ENCODE data around the gene PRG3. TPM values are rescaled to one million over a fixed set of nuclear protein-coding genes. Genes with fewer than 3 reads are reported as not detected.

Gene PRG3
- total RNA-seq = not detected
- long read RNA-seq = 0 reads

GRCh38 chr11:57380975-57381374 is at the start of gene PRG3:
Gene PRG3 (minus strand): TSS chr11:57381150. CDS start chr11:57380708, 442 bp downstream.
- intact Hi-C loops (cut with DNase I) = no loop called here
- no peak for ATAC-seq (ENCODE audit: poor library complexity)
- no peak for DNase-seq

- DNase-seq = no peak
- intact Hi-C loops (cut with DNase I) = no loop called here
- no peak for ATAC-seq (ENCODE audit: poor library complexity)
These were observed 49.0 kb upstream of the PRG3 start for GRCh38 chr11:57429946-57430345.

- intact Hi-C loops (cut with DNase I) = no loop called here
- ATAC-seq (ENCODE audit: poor library complexity) = no peak
- no peak for DNase-seq
These were observed 47.7 kb upstream of the PRG3 start for GRCh38 chr11:57428643-57429042.

GRCh38 chr11:57427727-57428082 is 46.8 kb upstream of the PRG3 start:
- intact Hi-C loops (cut with DNase I) = no loop called here
- DNase-seq (peak; percentile 83), ATAC-seq (ENCODE audit: poor library complexity) (peak; percentile 53)

GRCh38 chr11:57426929-57427726 is 46.2 kb upstream of the PRG3 start, which contains the start of gene SLC43A3:
Gene SLC43A3 (minus strand): TSS chr11:57427121. CDS start chr11:57426172, 949 bp downstream.
- peak; percentile 80 for ATAC-seq (ENCODE audit: poor library complexity)
- peak; percentile 82 for DNase-seq
- intact Hi-C loops (cut with DNase I) = no loop called here

GRCh38 chr11:57426439-57426928 is 45.5 kb upstream of the PRG3 start:
- DNase-seq (no peak), ATAC-seq (ENCODE audit: poor library complexity) (no peak)
- intact Hi-C loops (cut with DNase I) = no loop called here

- intact Hi-C loops (cut with DNase I) = no loop called here
- peak; percentile 81 for DNase-seq
- ATAC-seq (ENCODE audit: poor library complexity) = peak; percentile 41
These were observed 44.9 kb upstream of the PRG3 start for GRCh38 chr11:57425565-57426438.

- ATAC-seq (ENCODE audit: poor library complexity) = peak; percentile 52
- DNase-seq = peak; percentile 74
- intact Hi-C loops (cut with DNase I) = no loop called here
These were observed 44.0 kb upstream of the PRG3 start for GRCh38 chr11:57424792-57425564.

- intact Hi-C loops (cut with DNase I) = no loop called here
- ATAC-seq (ENCODE audit: poor library complexity) = no peak
- no peak for DNase-seq
These were observed 43.3 kb upstream of the PRG3 start for GRCh38 chr11:57424137-57424791.

- DNase-seq = no peak
- ATAC-seq (ENCODE audit: poor library complexity) = no peak
- intact Hi-C loops (cut with DNase I) = no loop called here
These were observed 41.7 kb upstream of the PRG3 start for GRCh38 chr11:57422669-57423068.

GRCh38 chr11:57421805-57422204 is 40.9 kb upstream of the PRG3 start:
- DNase-seq (no peak), ATAC-seq (ENCODE audit: poor library complexity) (no peak)
- intact Hi-C loops (cut with DNase I) = no loop called here

GRCh38 chr11:57421066-57421465 is 40.1 kb upstream of the PRG3 start:
- DNase-seq (no peak), ATAC-seq (ENCODE audit: poor library complexity) (no peak)
- intact Hi-C loops (cut with DNase I) = no loop called here

- intact Hi-C loops (cut with DNase I) = no loop called here
- DNase-seq (no peak), ATAC-seq (ENCODE audit: poor library complexity) (no peak)
These were observed 38.2 kb upstream of the PRG3 start for GRCh38 chr11:57419146-57419545.

GRCh38 chr11:57418131-57418530 is 37.2 kb upstream of the PRG3 start:
- intact Hi-C loops (cut with DNase I) = no loop called here
- ATAC-seq (ENCODE audit: poor library complexity) (no peak), DNase-seq (no peak)

GRCh38 chr11:57417056-57417455 is 36.1 kb upstream of the PRG3 start:
- DNase-seq (no peak), ATAC-seq (ENCODE audit: poor library complexity) (no peak)
- intact Hi-C loops (cut with DNase I) = no loop called here

GRCh38 chr11:57416436-57416835 is 35.5 kb upstream of the PRG3 start:
- DNase-seq (no peak), ATAC-seq (ENCODE audit: poor library complexity) (no peak)
- intact Hi-C loops (cut with DNase I) = no loop called here

- intact Hi-C loops (cut with DNase I) = no loop called here
- DNase-seq (no peak), ATAC-seq (ENCODE audit: poor library complexity) (no peak)
These were observed 33.8 kb upstream of the PRG3 start for GRCh38 chr11:57414612-57415212.

- intact Hi-C loops (cut with DNase I) = no loop called here
- DNase-seq (no peak), ATAC-seq (ENCODE audit: poor library complexity) (no peak)
These were observed 32.7 kb upstream of the PRG3 start for GRCh38 chr11:57413681-57414080.
